ENCODE data around the gene KCNJ3. TPM values are rescaled to one million over a fixed set of nuclear protein-coding genes. Genes with fewer than 3 reads are reported as not detected.
"Not testable (repeated sequence)": the region's sequence is repeated elsewhere in the genome, so short reads cannot be mapped to it uniquely, and the experiment has no call there.

The KCNJ3 gene
- total RNA-seq, 1 donor from 2014 or later = not detected

DNA sequence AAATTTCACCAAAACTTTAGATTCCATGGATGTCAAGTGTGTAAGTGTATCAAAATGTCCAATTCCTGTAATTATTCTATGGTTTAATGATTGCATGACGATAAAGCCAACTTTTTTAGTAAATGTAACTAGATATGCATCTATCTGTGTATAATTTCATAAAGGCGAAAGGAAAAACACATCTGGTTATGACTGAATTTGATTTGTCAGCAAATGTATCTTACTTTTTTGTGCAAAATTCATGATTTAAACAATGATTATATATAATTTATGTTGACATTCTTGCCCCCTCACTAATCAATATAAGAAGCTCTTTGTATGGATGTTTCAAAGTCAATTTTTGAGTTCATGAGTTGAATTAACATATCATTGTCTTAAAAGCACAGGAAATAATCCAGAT is 138.5 kb downstream of the KCNJ3 start:
- no peak for DNase-seq (ENCODE audit: low spot score)

DNA sequence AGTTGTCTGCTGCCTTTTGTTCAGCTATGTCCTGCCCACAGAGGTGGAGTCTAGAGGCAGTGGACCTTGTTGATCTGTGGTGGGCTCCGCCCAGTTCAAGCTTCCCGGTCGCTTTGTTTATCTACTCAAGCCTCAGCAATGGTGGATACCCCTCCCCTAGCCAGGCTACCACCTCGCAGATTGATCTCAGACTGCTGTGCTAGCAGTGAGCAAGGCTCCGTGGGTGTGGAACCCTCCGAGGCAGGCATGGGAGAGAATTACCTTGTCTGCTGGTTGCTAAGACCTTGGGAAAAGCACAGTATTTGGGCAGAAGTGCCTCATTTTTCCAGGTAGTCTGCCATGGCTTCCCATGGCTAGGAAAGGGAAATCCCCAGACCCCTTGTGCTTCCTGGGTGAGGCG is 146.0 kb downstream of the KCNJ3 start:
- DNase-seq (ENCODE audit: low spot score) = no peak

DNA sequence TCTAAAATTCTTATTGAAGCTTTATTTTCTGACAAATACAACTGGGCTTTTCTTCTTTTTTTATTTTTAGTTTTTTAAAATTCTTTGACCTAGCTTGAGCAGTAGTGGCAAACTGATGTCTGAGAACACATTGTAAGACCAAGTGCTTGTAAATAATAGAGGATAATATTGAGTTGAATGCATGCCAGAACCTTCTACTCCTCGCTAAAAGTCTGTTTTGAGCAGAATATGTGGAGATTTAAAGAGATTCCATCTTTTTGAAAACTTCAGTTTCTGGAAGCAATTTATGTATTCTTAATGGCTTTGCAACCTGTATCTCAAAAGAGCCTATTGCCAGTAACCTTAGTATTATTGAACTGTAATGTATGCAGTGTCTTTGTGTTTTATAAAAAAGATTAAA is 148.3 kb downstream of the KCNJ3 start:
- no peak for DNase-seq (ENCODE audit: low spot score)

- no peak for DNase-seq (ENCODE audit: low spot score)
These were observed 151.0 kb downstream of the KCNJ3 start for GRCh38 chr2:154849482-154849881.

DNA sequence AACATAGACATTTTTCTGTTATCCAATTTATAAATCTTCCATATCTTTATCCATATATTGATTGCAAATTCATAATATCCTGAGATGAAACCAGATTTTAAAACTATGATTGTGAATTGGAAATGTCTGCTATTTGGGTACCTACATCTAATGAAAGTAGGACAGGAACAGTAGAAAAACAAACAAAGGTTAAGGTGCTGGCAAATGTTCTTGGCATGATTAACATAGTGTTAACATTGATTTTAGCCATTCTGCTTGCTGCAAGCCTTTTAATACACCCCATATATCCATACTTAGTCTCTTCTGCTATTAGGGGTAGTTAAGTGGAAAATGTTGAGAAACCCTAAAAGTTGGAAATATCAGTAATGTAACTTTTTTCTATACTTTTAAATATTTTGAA is 152.0 kb downstream of the KCNJ3 start:
- DNase-seq (ENCODE audit: low spot score) = no peak

DNA sequence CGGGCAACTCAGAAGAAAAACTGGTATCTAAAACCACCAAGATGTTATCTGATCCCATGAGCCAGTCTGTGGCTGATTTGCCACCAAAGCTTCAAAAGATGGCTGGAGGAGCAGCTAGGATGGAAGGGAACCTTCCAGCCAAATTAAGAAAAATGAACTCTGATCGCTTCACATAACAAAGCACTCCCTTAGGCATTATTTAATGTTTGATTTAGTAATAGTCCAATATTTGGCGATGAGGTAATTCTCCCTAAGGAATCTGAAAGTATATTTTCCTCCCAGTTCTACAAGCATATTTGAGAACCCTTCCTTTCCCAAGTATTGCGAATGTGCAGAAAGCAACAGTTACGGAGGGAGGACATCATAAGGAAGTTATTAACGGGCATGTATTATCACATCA is 156.6 kb downstream of the KCNJ3 start:
- no peak for DNase-seq (ENCODE audit: low spot score)

DNA sequence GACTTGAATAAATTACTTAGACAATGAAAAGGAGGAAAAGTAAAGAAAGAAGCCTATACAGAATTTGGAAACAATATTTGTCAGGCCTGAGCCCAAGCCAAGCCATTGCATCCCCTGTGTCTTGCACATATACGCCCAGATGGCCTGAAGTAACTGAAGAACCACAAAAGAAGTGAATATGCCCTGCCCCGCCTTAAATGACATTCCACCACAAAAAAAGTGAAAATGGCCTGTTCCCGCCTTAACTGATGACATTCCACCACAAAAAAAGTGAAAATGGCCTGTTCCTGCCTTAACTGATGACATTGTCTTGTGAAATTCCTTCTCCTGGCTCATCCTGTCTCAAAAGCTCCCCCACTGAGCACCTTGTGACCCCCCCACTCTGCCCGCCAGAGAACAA is 168.7 kb downstream of the KCNJ3 start:
- DNase-seq (ENCODE audit: low spot score) = not testable (repeated sequence)

DNA sequence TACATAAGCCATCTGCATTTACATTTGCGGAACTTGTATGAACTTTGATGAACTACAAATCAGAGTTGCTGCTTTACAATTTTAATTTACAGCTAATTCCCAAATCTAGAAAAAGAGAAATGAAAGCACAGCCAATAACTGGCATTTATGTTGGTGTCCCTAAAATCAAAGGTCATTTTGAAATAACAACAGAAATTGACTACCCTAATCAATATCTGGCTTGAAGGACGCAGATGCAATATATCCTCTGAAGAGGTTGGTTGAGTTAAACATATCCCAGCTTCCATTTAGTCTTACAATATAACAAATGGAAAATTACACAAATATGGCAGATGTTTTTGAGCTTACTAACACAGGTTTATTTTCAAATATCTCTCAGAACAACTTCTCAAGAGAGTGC is 177.5 kb downstream of the KCNJ3 start:
- no peak for DNase-seq (ENCODE audit: low spot score)

GRCh38 chr2:154882725-154883124 is 184.2 kb downstream of the KCNJ3 start:
- DNase-seq (ENCODE audit: low spot score) = no peak

DNA sequence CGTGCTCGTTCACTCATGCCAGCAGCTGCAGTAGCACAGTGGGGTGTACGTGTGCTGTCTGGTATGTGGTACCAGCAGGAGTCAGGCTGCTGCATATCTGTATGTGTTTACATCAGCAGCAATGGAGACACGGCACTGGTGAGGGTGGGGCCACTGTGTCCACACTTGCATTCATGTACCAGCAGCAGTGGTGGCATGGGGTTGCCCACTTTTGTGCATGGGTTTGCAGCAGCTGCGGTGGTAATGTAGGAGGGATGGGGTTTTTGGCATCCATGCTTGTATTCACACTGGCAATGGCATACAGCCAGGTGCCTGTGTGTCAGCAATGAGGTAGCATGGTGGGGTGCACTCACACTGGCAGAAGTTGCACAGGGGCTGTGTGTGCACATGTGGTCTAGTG is 187.8 kb downstream of the KCNJ3 start:
- DNase-seq (ENCODE audit: low spot score) = no peak

DNA sequence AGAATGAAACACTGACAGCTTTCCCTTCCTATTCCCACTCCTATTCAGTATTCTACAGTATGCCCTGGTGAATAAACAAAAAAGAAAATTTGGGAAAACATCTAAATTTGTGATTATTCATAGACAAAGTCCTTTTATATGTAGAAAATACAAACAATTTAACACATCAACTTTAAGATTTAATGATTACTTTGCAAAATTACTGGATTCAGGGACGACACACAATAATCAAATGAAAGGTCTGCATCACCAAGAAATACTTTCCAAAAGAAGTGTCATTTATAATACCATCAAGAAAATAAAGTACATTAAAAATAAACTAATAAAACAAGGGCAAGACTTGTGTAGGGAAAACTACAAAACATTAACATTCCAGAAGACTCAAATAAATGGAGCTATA is 199.8 kb downstream of the KCNJ3 start:
- DNase-seq (ENCODE audit: low spot score) = no peak

GRCh38 chr2:154901063-154901462 is 202.6 kb downstream of the KCNJ3 start:
- no peak for DNase-seq (ENCODE audit: low spot score)

All from mesenteric fat pad (tissue), 1 donor.